ENCODE data around the gene GALNT6. TPM values are rescaled to one million over a fixed set of nuclear protein-coding genes. Genes with fewer than 3 reads are reported as not detected.

Gene GALNT6
- total RNA-seq, 1 donor from 2014 or later = 67.2 TPM

DNA sequence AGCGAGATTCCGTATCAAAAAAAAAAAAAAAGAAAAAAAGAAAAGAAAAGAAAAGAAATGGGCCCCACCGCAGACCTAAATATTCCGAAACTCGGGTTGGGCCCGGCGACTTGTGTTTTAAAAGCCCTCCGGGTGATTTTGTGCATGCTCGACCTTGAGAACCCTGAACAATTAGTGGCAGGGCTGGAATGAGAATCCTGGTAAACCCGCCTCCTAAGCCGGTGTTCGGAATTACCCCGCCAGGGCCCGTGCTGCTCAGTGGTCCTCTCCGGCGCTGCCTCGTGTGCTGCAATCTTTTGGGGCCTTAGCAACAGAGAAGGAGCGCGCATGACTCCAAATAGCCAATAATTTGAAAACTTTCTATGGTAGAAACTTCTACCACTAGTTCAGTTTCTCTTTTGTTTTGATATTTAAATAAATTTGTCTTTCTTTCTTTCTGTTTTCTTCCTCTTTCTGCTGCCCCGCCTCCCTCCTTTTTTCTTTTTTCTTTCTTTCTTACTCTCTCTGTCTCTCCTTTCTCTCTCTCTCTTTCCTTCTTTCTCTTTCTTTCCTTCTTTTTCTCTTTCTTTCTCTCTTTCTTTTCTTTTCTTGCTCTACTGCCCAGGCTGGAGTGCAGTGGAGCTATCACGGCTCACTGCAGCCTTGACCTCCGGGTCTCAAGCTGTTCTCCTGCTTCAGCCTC lies 1.5 kb upstream of the GALNT6 start:
- DNase-seq (ENCODE audit: low spot score in 2 of 2) = no peak
- intact Hi-C loops (cut with DNase I) = no loop called here
- H3K4me1 ChIP-seq = peaks cover 0 to 7% of the 10 kb centered on the region in 2 donors
- H3K27ac ChIP-seq = no peak overlapping the region
- peak overlapping the region; percentile 62 to 72 for H3K4me3 ChIP-seq
- no peaks in the 10 kb centered on the region for H3K27me3 ChIP-seq
- no peaks in the 10 kb centered on the region for H3K9me3 ChIP-seq
- no peaks in the 10 kb centered on the region for H3K36me3 ChIP-seq
- TF ChIP-seq, protein P1, sequence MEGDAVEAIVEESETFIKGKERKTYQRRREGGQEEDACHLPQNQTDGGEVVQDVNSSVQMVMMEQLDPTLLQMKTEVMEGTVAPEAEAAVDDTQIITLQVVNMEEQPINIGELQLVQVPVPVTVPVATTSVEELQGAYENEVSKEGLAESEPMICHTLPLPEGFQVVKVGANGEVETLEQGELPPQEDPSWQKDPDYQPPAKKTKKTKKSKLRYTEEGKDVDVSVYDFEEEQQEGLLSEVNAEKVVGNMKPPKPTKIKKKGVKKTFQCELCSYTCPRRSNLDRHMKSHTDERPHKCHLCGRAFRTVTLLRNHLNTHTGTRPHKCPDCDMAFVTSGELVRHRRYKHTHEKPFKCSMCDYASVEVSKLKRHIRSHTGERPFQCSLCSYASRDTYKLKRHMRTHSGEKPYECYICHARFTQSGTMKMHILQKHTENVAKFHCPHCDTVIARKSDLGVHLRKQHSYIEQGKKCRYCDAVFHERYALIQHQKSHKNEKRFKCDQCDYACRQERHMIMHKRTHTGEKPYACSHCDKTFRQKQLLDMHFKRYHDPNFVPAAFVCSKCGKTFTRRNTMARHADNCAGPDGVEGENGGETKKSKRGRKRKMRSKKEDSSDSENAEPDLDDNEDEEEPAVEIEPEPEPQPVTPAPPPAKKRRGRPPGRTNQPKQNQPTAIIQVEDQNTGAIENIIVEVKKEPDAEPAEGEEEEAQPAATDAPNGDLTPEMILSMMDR (IDR thresholded peaks at IDR 0.05) = no peak

DNA sequence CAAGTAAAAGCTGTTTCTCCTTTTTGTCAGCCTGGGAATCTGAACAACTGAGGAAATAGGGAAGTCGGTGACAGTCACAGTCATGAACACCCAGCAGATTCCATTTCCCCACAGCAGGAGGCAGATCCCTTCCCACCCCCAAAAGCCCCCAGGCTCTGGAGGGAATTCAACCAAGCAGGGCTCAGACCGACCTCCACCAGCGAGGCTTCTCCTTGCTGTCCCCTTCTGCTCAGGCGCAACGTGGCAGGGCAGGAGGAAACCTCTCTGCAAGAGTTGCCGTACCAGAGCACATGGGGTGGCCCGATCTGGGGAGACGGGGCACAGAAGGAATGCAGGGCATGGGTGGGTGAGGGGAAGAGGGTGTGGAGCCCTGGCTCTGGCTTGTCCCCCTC lies 319 bp downstream of the GALNT6 start:
- Histone ChIP-seq H3K4me3 (peak overlapping the region; percentile 62 to 72), H3K36me3 (no peaks in the 10 kb centered on the region), H3K4me1 (peaks cover 0 to 7% of the 10 kb centered on the region in 2 donors), H3K27me3 (no peaks in the 10 kb centered on the region), H3K9me3 (no peaks in the 10 kb centered on the region), H3K27ac (peak overlapping the region in 1 of 2 donors; percentile 15)
- intact Hi-C loops (cut with DNase I) = no loop called here
- DNase-seq (ENCODE audit: low spot score in 2 of 2) = peak in 1 of 2 donors; percentile 56
- TF ChIP-seq, protein P1 (IDR thresholded peaks at IDR 0.05) = no peak

GRCh38 chr12:51390457-51390856 lies 749 bp downstream of the GALNT6 start:
- DNase-seq (ENCODE audit: low spot score in 2 of 2) = peak in 1 of 2 donors; percentile 56
- Histone ChIP-seq H3K4me1 (peaks cover 0 to 7% of the 10 kb centered on the region in 2 donors), H3K4me3 (peak overlapping the region in 1 of 2 donors; percentile 72), H3K9me3 (no peaks in the 10 kb centered on the region), H3K36me3 (no peaks in the 10 kb centered on the region), H3K27me3 (no peaks in the 10 kb centered on the region), H3K27ac (no peak overlapping the region)
- TF ChIP-seq, protein P1 (IDR thresholded peaks at IDR 0.05) = no peak
- intact Hi-C loops (cut with DNase I) = no loop called here

- DNase-seq (ENCODE audit: low spot score in 2 of 2) = no peak
- Histone ChIP-seq H3K27me3 (no peaks in the 10 kb centered on the region), H3K9me3 (no peaks in the 10 kb centered on the region), H3K4me3 (no peak overlapping the region), H3K4me1 (peaks cover 0 to 7% of the 10 kb centered on the region in 2 donors), H3K36me3 (no peaks in the 10 kb centered on the region), H3K27ac (no peak overlapping the region)
- intact Hi-C loops (cut with DNase I) = no loop called here
- TF ChIP-seq, protein P1 (IDR thresholded peaks at IDR 0.05) = no peak
Measured at GRCh38 chr12:51389302-51389999, 1.8 kb downstream of the GALNT6 start.

GRCh38 chr12:51388846-51389245 lies 2.4 kb downstream of the GALNT6 start:
- TF ChIP-seq, protein P1 (IDR thresholded peaks at IDR 0.05) = no peak
- Histone ChIP-seq H3K36me3 (no peaks in the 10 kb centered on the region), H3K4me1 (peaks cover 0 to 7% of the 10 kb centered on the region in 2 donors), H3K9me3 (no peaks in the 10 kb centered on the region), H3K4me3 (no peak overlapping the region), H3K27me3 (no peaks in the 10 kb centered on the region), H3K27ac (no peak overlapping the region)
- intact Hi-C loops (cut with DNase I) = no loop called here
- no peak for DNase-seq (ENCODE audit: low spot score in 2 of 2)

All from ascending aorta (tissue), 2 donors.